NCI-H526 (cell line): ENCODE measurements around the gene GOPC.

Experiments used
- DNase-seq, 2 experiments: peaks; one replicate each; lab custom pipeline; 2025; lab: John Stamatoyannopoulos, UW

The GOPC gene

DNA sequence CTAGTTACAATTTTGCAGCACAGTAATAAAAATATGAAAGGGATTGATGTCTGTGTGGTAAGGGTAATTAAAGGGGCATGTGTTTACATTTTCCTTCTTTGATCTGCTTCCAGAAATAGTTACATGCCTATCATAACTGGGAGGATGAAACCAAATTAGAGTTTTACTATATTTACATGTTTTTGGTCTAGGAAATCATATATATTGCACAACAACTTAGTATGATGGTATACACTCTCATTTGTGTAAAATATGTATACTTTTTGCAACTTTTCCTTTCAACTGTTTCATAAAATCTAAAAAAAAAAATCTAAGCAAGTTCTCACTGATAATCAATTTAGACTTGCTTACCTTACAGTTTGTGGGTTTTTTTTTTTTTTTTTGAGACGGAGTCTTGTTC is 87.7 kb downstream of the GOPC start:
- DNase-seq, result no peak

- DNase-seq, result no peak
Measured at GRCh38 chr6:117513778-117514365, 88.4 kb downstream of the GOPC start.

DNA sequence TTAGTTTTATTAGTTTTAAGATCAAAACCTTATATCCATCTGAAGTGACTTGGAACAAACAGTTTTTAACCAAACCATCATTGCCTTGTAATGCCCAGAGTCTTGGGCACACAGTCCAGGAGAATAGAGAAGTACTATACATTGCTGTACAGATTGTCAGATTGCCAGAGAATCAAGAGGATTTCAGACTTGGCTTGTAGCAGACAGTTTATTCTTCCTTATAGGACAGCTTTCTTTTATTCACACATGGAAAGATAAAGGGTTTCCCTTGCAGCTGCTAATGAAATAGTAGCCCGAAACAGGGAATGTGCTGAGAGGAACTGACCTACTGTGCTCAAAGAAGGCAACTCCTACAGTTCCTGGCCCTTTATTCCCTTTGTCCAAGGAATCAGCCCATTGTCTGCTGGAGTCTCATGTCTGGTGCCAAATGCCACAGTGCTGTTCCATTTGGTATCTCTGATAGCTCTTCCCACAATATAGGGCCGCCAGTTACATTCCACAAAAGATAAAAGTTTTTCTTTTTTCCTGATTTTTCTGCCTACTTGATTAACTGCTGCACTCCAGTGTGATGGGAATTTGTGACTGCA is 89.2 kb downstream of the GOPC start:
- no peak for DNase-seq

- DNase-seq, result no peak
Measured at GRCh38 chr6:117512056-117512828, 90.1 kb downstream of the GOPC start.
